HepG2 (cell line): Measurements from ENCODE around the gene ASGR1. TPM values are rescaled to one million over a fixed set of nuclear protein-coding genes. Genes with fewer than 3 reads are reported as not detected.

Experiments
- CEBPB ChIP-seq: IDR thresholded peaks from 2 replicates; pipeline ENCODE4 v1.6.1; 2011; ENCODE audit warnings: low read depth, low read length, improper control_type of control experiment, borderline replicate concordance
- EZH2 ChIP-seq: conservative IDR thresholded peaks from 2 replicates; pipeline ENCODE4 v1.6.1; 2012; ENCODE audit warnings: mild to moderate bottlenecking, low read depth, low read length, moderate library complexity
- NFIB ChIP-seq: sonication (generic); formaldehyde crosslinking; IDR thresholded peaks from 2 replicates; pipeline ENCODE4 v1.9.0; 2021; ENCODE audit warnings: missing genetic modification reagents, mild to moderate bottlenecking, borderline replicate concordance
- PRPF4 ChIP-seq: fragments of 200-400 bp; formaldehyde crosslinking; IDR thresholded peaks from 2 replicates; pipeline ENCODE4 v1.6.1; 2016; ENCODE audit warnings: low read length, low read depth; ENCODE audit not compliant: poor library complexity, severe bottlenecking
- PTBP1 ChIP-seq: fragments of 200-400 bp; formaldehyde crosslinking; IDR thresholded peaks from 2 replicates; pipeline ENCODE4 v1.6.1; 2018; ENCODE audit warnings: low read length, low read depth; ENCODE audit not compliant: poor library complexity, severe bottlenecking
- SAP130 ChIP-seq: IDR thresholded peaks from 2 replicates; pipeline ENCODE4 v1.6.1; 2016; ENCODE audit warnings: low read depth
- SOX6 ChIP-seq, 2 experiments: fragments of 450-650 bp in 1 of 2; sonication (generic) in 1 of 2; formaldehyde crosslinking in 1 of 2; IDR thresholded peaks; 2 replicates each; pipeline versions ENCODE4 v1.4.0 to v1.6.1; 2017 to 2020; ENCODE audit warnings: antibody characterized with exemption in 1 of 2, mild to moderate bottlenecking in 1 of 2, missing genetic modification reagents in 1 of 2
- TGIF2 ChIP-seq: IDR thresholded peaks from 2 replicates; pipeline ENCODE4 v1.6.1; 2016; ENCODE audit warnings: control low read depth, missing compliant biosample characterization
- ZEB1 ChIP-seq: IDR thresholded peaks from 2 replicates; pipeline ENCODE4 v1.6.1; 2012; ENCODE audit warnings: mild to moderate bottlenecking, low read depth, inconsistent platforms; ENCODE audit not compliant: insufficient replicate concordance
- ZNF263 ChIP-seq: sonication (generic); formaldehyde crosslinking; IDR thresholded peaks from 2 replicates; pipeline ENCODE4 v1.4.0; 2020; ENCODE audit warnings: missing genetic modification reagents
- ZNF292 ChIP-seq: sonication (generic); formaldehyde crosslinking; IDR thresholded peaks from 2 replicates; pipeline ENCODE4 v1.8.1; 2022; ENCODE audit warnings: mild to moderate bottlenecking, low read depth, missing genetic modification reagents, borderline replicate concordance
- ZNF589 ChIP-seq: sonication (generic); formaldehyde crosslinking; conservative IDR thresholded peaks from 2 replicates; pipeline ENCODE4 v1.8.0; 2022; ENCODE audit warnings: mild to moderate bottlenecking, moderate library complexity, missing genetic modification reagents
- ZNF605 ChIP-seq: sonication (generic); formaldehyde crosslinking; IDR thresholded peaks from 2 replicates; pipeline ENCODE4 v1.8.0; 2022; ENCODE audit warnings: mild to moderate bottlenecking, missing genetic modification reagents
- ZNF747 ChIP-seq: sonication (generic); formaldehyde crosslinking; IDR thresholded peaks from 2 replicates; pipeline ENCODE4 v1.8.1; 2023; ENCODE audit warnings: missing genetic modification reagents, mild to moderate bottlenecking, borderline replicate concordance
- polyA plus RNA-seq, 8 experiments: library from polyadenylated mRNA; depleted of rRNA in 3 of 8; stranded (reverse) in 7 of 8; unstranded in 1 of 8; fragments of >200 nt; fragmentation: Illumina TruSeq in 4 of 8; extraction: Trizol in 4 of 8; gene quantifications; 2 replicates each; pipeline versions ENCODE4 v1.2.1 to v1.2.3, GENCODE V29; 2011 to 2016; ENCODE audit warnings: low read depth in 4 of 8, missing spikeins in 1 of 8, mixed read lengths in 1 of 8; ENCODE audit not compliant: insufficient read depth in 1 of 8
- total RNA-seq, 5 experiments: library from RNA; depleted of rRNA; stranded (reverse); fragments of >200 nt; fragmentation: Illumina TruSeq; extraction: Trizol; gene quantifications; 2 replicates each; pipeline ENCODE4 v1.2.3, GENCODE V29; 2016; ENCODE audit warnings: low read depth in 1 of 5
- TF ChIP-seq, protein P1 (sequence below): IDR thresholded peaks from 2 replicates; pipeline ENCODE4 v1.4.0; 2020; ENCODE audit warnings: mild to moderate bottlenecking, missing genetic modification reagents
- TF ChIP-seq, protein P2 (sequence below): sonication (generic); formaldehyde crosslinking; IDR thresholded peaks from 2 replicates; pipeline ENCODE4 v1.4.0; 2020; ENCODE audit warnings: missing genetic modification reagents
- TF ChIP-seq, protein P3 (sequence below): sonication (generic); formaldehyde crosslinking; IDR thresholded peaks from 2 replicates; pipeline ENCODE4 v1.9.0; 2021; ENCODE audit warnings: missing genetic modification reagents, borderline replicate concordance
- TF ChIP-seq, protein P4 (sequence below): sonication (generic); IDR thresholded peaks from 2 replicates; pipeline ENCODE4 v1.6.1; 2016; ENCODE audit warnings: low read depth, borderline replicate concordance

Gene ASGR1
- total and polyA plus RNA-seq, 2 of the 13 experiments (the other 11 are each of a cell fraction or from before 2014, with no cell fraction given), result 353 to 796 TPM

DNA sequence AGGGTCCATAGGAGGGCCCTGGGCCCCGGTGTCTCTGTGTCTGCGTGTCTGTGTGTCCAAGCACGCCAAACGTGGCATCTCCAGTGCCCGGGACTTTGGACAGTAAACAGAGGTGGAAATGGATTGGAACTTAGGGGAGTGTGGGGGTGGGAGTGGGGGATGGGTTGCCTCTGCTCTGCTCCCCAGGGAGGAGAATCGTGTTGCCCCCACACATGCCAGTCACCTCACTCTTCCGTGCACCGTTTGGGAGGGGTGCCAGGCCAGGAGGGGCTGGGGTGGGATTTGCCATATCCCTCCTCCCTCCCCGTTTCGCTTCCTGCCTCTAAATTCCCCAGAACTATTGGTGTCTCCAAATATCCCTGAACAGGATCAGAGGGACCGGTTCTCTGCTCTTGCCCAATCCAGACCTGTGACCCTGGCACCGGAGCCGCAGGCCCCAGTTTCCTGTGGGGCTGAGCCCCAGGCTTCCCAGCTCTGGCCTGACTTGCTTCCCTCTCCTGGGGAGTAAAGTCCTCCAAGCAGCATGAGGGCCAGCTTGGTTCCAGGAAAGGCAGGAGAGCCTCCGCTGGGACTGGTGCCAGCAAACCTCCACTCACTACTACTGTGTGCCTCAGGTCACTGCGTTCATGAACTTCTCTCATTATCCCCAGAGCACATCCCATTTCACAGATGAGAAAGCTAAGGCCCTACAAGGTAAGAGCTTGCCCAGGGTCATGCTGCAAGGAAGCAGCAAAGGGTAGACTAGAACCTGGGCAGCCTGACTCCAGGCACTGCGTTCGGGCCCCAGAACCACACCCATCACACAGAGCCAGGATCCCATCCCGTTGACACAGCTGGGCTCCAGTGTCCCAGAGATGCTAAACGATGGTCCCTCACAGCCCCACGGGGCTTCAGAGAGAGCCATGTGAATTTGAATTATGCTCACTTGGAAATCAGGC, at the start of gene ASGR1 (continued):
- peak; percentile 57; the same call in 1 of the 2 replicates for TF ChIP-seq ZNF605 (CRISPR knock-in tag)
- no peak for TF ChIP-seq EZH2
- TF ChIP-seq ZNF747 (CRISPR knock-in tag), result peak; percentile 70; the same call in 1 of the 2 replicates
- peak; percentile 54; the same call in 1 of the 2 replicates for TF ChIP-seq ZNF589 (CRISPR knock-in tag)
- TF ChIP-seq SAP130, result peak; percentile 79
- TF ChIP-seq CEBPB, result peak; percentile 97
- TF ChIP-seq, protein P1, sequence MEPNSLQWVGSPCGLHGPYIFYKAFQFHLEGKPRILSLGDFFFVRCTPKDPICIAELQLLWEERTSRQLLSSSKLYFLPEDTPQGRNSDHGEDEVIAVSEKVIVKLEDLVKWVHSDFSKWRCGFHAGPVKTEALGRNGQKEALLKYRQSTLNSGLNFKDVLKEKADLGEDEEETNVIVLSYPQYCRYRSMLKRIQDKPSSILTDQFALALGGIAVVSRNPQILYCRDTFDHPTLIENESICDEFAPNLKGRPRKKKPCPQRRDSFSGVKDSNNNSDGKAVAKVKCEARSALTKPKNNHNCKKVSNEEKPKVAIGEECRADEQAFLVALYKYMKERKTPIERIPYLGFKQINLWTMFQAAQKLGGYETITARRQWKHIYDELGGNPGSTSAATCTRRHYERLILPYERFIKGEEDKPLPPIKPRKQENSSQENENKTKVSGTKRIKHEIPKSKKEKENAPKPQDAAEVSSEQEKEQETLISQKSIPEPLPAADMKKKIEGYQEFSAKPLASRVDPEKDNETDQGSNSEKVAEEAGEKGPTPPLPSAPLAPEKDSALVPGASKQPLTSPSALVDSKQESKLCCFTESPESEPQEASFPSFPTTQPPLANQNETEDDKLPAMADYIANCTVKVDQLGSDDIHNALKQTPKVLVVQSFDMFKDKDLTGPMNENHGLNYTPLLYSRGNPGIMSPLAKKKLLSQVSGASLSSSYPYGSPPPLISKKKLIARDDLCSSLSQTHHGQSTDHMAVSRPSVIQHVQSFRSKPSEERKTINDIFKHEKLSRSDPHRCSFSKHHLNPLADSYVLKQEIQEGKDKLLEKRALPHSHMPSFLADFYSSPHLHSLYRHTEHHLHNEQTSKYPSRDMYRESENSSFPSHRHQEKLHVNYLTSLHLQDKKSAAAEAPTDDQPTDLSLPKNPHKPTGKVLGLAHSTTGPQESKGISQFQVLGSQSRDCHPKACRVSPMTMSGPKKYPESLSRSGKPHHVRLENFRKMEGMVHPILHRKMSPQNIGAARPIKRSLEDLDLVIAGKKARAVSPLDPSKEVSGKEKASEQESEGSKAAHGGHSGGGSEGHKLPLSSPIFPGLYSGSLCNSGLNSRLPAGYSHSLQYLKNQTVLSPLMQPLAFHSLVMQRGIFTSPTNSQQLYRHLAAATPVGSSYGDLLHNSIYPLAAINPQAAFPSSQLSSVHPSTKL, result peak; percentile 83
- TF ChIP-seq PTBP1, result no peak
- peak; percentile 28; the same call in 1 of the 2 replicates for TF ChIP-seq TGIF2 (CRISPR knock-in tag)
- TF ChIP-seq ZEB1, result peak; percentile 25
- TF ChIP-seq, protein P2, sequence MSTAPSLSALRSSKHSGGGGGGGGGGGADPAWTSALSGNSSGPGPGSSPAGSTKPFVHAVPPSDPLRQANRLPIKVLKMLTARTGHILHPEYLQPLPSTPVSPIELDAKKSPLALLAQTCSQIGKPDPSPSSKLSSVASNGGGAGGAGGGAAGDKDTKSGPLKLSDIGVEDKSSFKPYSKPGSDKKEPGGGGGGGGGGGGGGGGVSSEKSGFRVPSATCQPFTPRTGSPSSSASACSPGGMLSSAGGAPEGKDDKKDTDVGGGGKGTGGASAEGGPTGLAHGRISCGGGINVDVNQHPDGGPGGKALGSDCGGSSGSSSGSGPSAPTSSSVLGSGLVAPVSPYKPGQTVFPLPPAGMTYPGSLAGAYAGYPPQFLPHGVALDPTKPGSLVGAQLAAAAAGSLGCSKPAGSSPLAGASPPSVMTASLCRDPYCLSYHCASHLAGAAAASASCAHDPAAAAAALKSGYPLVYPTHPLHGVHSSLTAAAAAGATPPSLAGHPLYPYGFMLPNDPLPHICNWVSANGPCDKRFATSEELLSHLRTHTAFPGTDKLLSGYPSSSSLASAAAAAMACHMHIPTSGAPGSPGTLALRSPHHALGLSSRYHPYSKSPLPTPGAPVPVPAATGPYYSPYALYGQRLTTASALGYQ (CRISPR knock-in tag), result peak; percentile 21; the same call in 1 of the 2 replicates
- TF ChIP-seq ZNF292 (CRISPR knock-in tag), result peak; percentile 80
- TF ChIP-seq, protein P3, sequence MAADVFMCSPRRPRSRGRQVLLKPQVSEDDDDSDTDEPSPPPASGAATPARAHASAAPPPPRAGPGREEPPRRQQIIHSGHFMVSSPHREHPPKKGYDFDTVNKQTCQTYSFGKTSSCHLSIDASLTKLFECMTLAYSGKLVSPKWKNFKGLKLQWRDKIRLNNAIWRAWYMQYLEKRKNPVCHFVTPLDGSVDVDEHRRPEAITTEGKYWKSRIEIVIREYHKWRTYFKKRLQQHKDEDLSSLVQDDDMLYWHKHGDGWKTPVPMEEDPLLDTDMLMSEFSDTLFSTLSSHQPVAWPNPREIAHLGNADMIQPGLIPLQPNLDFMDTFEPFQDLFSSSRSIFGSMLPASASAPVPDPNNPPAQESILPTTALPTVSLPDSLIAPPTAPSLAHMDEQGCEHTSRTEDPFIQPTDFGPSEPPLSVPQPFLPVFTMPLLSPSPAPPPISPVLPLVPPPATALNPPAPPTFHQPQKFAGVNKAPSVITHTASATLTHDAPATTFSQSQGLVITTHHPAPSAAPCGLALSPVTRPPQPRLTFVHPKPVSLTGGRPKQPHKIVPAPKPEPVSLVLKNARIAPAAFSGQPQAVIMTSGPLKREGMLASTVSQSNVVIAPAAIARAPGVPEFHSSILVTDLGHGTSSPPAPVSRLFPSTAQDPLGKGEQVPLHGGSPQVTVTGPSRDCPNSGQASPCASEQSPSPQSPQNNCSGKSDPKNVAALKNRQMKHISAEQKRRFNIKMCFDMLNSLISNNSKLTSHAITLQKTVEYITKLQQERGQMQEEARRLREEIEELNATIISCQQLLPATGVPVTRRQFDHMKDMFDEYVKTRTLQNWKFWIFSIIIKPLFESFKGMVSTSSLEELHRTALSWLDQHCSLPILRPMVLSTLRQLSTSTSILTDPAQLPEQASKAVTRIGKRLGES (CRISPR knock-in tag), result no peak
- TF ChIP-seq, protein P4, sequence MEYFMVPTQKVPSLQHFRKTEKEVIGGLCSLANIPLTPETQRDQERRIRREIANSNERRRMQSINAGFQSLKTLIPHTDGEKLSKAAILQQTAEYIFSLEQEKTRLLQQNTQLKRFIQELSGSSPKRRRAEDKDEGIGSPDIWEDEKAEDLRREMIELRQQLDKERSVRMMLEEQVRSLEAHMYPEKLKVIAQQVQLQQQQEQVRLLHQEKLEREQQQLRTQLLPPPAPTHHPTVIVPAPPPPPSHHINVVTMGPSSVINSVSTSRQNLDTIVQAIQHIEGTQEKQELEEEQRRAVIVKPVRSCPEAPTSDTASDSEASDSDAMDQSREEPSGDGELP, result peak; percentile 12; the same call in 1 of the 2 replicates
- peak; percentile 88 for TF ChIP-seq PRPF4
- TF ChIP-seq SOX6 (IDR thresholded peaks at IDR 0.05), result no peak
- peak; percentile 82 for TF ChIP-seq SOX6 (CRISPR knock-in tag; IDR thresholded peaks at IDR 0.05)
- TF ChIP-seq NFIB (CRISPR knock-in tag), result peak; percentile 93
- TF ChIP-seq ZNF263 (CRISPR knock-in tag), result peak; percentile 81
